ENCODE results near the gene RAB7A.
"Not testable (repeated sequence)": the region's sequence is repeated elsewhere in the genome, so short reads cannot be mapped to it uniquely, and the experiment has no call there.

RAB7A gene

DNA sequence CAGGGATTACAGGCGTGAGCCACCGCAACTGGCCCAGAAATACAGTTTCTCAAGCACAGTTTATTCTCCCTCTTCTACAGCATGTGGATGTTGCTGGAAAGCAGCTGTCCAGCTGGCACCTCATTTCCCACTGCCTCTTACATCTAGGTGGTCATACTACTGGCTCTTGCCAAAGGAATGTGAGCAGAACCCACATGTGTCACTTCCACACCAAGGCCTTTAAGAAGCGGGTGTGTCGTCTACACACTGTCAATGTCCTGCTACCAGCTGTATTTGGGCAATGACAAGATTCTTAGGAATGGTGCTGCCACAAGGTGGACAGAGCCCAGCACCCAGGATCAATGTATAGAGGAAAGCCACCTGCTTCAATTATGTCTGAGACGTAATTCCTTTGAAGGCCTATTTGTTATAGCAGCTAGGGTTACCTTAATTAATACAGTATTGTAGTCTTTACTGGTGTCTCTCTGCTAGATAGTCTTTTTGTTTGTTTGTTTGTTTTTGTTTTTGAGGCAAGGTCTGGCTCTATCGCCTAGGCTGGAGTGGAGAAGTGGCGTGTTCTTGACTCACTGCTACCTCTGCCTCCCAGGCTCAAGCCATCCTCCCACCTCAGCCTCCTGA lies 15.1 kb upstream of the RAB7A start:
- TF ChIP-seq, protein P1, sequence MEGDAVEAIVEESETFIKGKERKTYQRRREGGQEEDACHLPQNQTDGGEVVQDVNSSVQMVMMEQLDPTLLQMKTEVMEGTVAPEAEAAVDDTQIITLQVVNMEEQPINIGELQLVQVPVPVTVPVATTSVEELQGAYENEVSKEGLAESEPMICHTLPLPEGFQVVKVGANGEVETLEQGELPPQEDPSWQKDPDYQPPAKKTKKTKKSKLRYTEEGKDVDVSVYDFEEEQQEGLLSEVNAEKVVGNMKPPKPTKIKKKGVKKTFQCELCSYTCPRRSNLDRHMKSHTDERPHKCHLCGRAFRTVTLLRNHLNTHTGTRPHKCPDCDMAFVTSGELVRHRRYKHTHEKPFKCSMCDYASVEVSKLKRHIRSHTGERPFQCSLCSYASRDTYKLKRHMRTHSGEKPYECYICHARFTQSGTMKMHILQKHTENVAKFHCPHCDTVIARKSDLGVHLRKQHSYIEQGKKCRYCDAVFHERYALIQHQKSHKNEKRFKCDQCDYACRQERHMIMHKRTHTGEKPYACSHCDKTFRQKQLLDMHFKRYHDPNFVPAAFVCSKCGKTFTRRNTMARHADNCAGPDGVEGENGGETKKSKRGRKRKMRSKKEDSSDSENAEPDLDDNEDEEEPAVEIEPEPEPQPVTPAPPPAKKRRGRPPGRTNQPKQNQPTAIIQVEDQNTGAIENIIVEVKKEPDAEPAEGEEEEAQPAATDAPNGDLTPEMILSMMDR (IDR thresholded peaks at IDR 0.05; ENCODE audit: low read depth, low read length): no peak
- in situ Hi-C loops (cut with HindIII; ENCODE audit: low sequenced_read_pairs): no loop called here
- no peak overlapping the region for H3K4me3 ChIP-seq (ENCODE audit: low read depth, low read length)
- DNase-seq (ENCODE audit: low read depth, low spot score): no peak

DNA sequence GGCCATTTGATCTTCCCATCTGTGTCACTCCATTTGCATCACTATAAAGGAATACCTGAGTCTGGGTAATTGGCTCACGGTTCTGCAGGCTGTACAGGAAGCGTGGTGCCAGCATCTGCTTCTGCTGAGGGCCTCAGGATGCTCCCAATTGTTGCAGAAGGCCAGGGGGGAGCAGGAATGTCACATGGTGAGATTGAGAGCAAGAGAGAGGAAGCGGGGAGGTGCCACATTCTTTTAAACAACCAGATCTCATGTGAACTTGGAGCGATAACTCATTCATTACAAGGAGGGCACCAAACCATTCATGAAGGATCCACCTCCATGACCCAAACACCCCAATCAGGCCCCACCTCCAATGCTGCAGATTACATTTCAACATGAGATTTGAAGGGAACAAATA lies 13.1 kb upstream of the RAB7A start:
- TF ChIP-seq, protein P1 (IDR thresholded peaks at IDR 0.05; ENCODE audit: low read depth, low read length): no peak
- no peak overlapping the region for H3K4me3 ChIP-seq (ENCODE audit: low read depth, low read length)
- no peak for DNase-seq (ENCODE audit: low read depth, low spot score)
- in situ Hi-C loops (cut with HindIII; ENCODE audit: low sequenced_read_pairs): no loop called here

DNA sequence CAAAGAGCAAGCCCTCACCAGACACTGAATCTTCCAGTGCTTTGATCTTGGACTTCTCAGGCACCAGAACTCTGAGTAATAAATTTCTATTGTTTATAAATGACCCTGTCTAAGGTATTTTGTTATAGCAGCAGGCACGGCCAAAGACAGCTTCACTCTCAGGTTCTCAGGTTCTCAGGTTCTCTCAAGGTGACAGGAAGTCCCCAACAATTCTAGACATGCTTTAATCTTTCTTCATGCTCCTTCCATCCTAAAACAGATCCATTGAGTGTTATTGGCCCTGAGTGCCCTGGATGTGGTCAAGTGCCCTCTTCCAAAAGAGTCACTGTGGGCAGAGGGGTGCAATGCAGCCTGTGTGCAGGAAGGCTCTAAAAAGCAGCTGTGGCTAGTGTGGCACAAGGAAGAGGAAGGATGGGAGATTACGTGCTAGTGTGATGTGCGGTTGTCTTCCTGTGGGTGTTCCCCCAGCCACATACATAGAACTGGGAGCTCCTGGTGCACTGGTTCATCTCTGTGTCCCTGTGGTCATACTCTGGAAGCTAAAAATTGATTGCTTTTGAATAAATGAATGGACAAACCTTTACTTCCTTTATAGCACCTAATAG lies 11.0 kb upstream of the RAB7A start:
- no peak for DNase-seq (ENCODE audit: low read depth, low spot score)
- in situ Hi-C loops (cut with HindIII; ENCODE audit: low sequenced_read_pairs): no loop called here
- TF ChIP-seq, protein P1 (IDR thresholded peaks at IDR 0.05; ENCODE audit: low read depth, low read length): no peak
- H3K4me3 ChIP-seq (ENCODE audit: low read depth, low read length): no peak overlapping the region

DNA sequence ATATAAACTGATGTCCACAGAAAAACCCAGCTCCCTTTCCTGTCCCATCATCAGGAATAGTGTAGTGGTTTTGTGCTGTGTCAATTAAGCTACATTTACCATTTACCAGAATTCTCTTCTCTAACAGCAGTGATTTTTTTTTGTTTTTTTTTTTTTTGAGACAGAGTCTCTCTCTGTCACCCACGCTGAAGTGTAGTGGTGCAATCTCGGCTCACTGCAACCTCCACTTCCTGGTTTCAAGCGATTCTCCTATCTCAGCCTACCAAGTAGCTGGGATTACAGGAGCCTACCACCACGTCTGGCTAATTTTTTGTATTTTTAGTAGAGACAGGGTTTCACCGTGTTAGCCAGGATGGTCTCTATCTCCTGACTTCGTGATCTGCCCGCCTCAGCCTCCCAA lies 7.1 kb upstream of the RAB7A start:
- H3K4me3 ChIP-seq (ENCODE audit: low read depth, low read length); DNase-seq (ENCODE audit: low read depth, low spot score); in situ Hi-C loops (cut with HindIII; ENCODE audit: low sequenced_read_pairs): not testable (repeated sequence)

DNA sequence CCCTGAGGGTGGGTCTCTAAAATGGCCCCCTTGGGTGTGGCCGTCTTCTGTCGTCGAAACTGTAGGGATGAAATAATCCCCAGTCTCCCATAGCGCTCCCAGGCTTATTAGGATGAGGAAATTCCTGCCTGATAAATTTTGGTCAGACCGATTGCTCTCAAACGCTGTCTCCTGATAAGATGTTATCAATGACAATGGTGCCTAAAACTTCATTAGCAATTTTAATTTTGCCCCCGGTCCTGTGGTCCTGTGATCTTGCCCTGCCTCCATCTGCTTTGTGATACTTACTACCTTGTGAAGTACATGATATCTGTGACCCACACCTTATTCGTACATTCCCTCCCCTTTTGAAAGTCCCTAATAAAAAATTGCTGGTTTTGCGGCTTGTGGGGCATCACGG lies 5.1 kb upstream of the RAB7A start:
- no peak overlapping the region for H3K4me3 ChIP-seq (ENCODE audit: low read depth, low read length)
- in situ Hi-C loops (cut with HindIII; ENCODE audit: low sequenced_read_pairs): no loop called here
- TF ChIP-seq, protein P1 (IDR thresholded peaks at IDR 0.05; ENCODE audit: low read depth, low read length): no peak
- no peak for DNase-seq (ENCODE audit: low read depth, low spot score)

DNA sequence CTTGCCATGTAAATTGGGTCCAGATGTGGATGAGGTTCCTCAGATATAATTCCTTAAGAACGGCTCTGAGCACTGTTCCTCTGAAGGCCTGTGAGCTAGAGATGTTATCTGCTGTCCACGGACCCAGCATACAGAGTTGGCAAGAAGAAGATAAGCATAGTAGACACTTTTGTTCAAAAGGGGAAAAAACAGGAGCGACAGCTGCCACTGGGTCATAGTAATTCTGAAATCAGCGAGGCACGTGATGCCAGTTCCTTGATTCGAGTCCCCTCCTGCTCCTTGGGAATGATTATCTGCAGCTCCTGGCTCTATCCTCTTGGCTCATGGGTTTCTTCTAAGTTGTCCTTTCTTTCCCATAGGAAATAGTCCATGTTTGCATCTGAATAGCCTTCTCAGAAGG lies 2.5 kb upstream of the RAB7A start:
- in situ Hi-C loops (cut with HindIII; ENCODE audit: low sequenced_read_pairs): no loop called here
- TF ChIP-seq, protein P1 (IDR thresholded peaks at IDR 0.05; ENCODE audit: low read depth, low read length): no peak
- no peak for DNase-seq (ENCODE audit: low read depth, low spot score)
- no peak overlapping the region for H3K4me3 ChIP-seq (ENCODE audit: low read depth, low read length)

DNA sequence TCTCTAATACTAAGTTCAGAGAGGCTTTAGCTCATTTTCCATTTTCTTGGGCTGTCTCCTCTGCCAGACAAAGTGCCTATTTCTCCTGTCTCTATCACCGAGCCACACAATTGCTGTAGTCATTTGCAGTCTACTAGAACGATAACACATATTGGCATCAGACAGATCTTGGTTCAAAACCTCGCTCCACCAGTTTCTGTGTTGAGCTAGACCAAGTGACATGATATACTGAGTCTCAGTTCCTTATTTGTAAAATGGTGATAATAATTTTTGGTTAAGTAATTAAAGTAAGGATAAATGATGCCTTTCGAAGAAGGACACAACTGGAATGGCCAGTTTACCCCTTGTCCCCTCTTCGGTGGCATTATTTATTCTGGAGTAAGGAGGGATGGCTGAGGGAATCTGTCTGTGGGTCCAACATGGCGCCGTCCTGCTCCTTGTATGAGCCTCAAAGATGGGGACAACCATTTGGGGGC lies 398 bp upstream of the RAB7A start:
- in situ Hi-C loops (cut with HindIII; ENCODE audit: low sequenced_read_pairs): no loop called here
- no peak for DNase-seq (ENCODE audit: low read depth, low spot score)
- peak overlapping the region; percentile 91 for H3K4me3 ChIP-seq (ENCODE audit: low read depth, low read length)
- TF ChIP-seq, protein P1 (IDR thresholded peaks at IDR 0.05; ENCODE audit: low read depth, low read length): no peak

All from astrocyte of the spinal cord (primary cell).